Right ventricle myocardium inferior (tissue), 1 donor: ENCODE data around the gene CTBP2. TPM values are rescaled to one million over a fixed set of nuclear protein-coding genes. Genes with fewer than 3 reads are reported as not detected.

Experiments used
- ATAC-seq: fragments of 200-7000 bp; cut with Tn5 transposase; one replicate; pipeline ENCODE4 v1.9.1; 2020; ENCODE audit warnings: mild to moderate bottlenecking, moderate library complexity
- DNase-seq: peaks from one replicate; pipeline ENCODE4 v3.0.0; 2021; ENCODE audit errors: missing footprints
- intact Hi-C: fragments of 100-400 bp; cut with DNase I; formaldehyde crosslinking; loops from one replicate; pipeline ENCODE4 v1.11.0; 2022
- total RNA-seq: library from RNA; stranded (reverse); fragmentation: NEBNext Ultra II Directional; extraction: Animal tissue kit (Norgen Biotek cat#: 25700); gene quantifications from one replicate; pipeline ENCODE4 v1.2.1, GENCODE V29; 2021
- donor health status: DM: no; HTN: yes; CAD: no; lungs with severe emphysema.

The CTBP2 gene
- total RNA-seq, 1 donor from 2014 or later: 31.3 TPM

DNA sequence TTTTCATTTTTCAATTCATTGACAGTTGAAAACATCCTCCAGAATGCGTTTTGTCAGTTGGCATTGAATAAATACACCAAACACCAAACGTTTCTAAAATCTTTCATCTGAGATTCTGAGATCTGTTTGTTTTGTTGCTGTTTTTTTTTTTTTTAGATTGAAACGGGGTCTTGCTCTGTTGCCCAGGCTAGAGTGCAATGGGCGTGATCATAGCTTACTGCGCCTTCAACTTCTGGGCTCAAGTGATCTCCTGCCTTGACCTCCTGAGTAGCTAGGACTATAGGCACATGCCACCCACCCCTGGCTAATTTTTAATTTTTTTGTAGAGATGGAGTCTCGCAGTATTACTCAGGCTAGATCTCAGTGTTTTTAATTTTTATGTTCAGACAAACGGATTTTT lies 187.7 kb downstream of the CTBP2 start:
- DNase-seq (no peak), ATAC-seq (no peak)
- intact Hi-C loops: no loop called here

DNA sequence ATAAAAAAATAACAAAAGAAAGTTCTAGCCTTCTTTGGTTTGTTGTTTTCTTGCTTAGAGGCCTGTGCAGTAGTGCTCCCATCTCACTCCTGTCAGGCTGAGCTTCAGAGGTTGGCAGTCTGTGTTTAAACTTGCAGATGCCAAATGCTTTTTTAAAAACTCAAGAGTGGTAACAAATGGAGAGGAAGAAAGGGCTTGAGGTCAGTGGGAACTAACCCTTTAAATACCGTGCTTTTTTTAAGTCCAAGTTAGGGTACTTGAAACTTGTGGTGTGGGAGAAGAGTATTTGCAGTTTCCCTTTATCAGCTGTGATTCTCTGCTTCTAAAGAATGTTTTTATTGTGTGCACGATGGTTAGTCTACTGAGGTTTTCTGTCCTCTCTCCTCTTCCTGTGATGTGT lies 189.1 kb downstream of the CTBP2 start:
- no peak for DNase-seq
- intact Hi-C loops: no loop called here
- peak; percentile 38 for ATAC-seq

DNA sequence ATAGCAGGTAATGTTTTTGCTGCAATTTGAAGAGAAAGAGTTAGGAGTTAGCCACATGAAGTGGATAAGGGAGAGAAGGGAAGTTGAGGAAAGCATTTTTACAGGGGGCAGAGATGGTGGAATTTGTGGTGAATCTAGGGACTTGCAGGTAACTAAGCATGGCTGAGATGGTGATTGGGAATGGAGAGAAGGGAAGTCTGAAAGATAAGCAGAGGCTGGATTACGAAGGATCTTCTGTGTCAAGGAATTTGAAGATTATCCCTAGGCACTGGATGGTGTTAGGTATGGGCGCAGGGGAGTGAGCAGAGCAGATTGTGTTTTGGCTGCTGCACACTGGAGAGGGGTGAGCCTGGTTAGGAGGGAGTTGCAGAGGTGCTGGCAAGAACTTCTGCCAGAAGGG lies 193.1 kb downstream of the CTBP2 start:
- ATAC-seq (no peak), DNase-seq (no peak)
- intact Hi-C loops: loop anchor here (5.0 kb wide), 1 partner anchor 50 kb away; no protein-coding TSS in a partner anchor

DNA sequence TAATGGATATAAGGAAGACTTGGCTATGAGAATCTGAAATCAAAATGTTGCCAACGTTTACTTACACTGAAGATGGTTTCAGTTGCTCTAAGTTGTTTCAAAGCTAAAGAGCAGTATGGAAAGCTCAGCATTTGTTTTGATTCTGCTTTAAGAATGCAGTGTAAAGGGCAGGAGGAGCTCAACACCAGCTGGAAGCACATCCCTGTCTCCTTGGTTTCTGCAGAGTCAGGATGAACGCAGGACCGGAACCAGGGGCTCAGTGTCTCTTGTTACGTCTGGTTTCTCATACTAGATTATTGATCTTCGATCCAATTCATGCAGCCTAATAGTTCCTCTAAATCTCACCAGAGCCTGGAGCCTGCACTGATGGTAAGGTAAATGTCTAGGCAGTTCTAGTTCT lies 194.4 kb downstream of the CTBP2 start:
- ATAC-seq: no peak
- no peak for DNase-seq

GRCh38 chr10:124963866-124964720 lies 196.3 kb downstream of the CTBP2 start:
- ATAC-seq (no peak), DNase-seq (no peak)
- intact Hi-C loops: no loop called here

More for the DNA sequence above, 194.4 kb downstream of the CTBP2 start:
- intact Hi-C loops: loop anchor here (5.0 kb wide), 1 partner anchor 49 kb away; no protein-coding TSS in a partner anchor

DNA sequence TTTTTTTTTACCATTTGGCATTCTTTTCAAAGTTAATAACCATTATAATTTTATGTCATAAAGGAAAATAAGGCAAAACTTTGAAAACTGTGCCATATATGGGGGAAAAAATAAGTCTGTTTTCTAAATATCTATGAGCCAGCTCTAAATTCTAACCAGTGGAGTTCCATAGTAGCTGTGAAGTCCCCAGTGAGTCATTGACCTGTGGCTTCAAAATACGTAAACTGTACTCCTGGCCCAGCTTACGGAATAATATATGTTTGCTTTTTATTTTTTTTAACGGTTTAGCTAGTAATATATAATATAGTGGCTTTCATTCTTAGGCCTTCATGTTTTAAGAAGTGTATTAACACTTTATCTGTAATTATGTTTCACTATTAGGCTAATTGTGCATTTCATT lies 197.9 kb downstream of the CTBP2 start:
- ATAC-seq (no peak), DNase-seq (no peak)
- intact Hi-C loops: no loop called here

DNA sequence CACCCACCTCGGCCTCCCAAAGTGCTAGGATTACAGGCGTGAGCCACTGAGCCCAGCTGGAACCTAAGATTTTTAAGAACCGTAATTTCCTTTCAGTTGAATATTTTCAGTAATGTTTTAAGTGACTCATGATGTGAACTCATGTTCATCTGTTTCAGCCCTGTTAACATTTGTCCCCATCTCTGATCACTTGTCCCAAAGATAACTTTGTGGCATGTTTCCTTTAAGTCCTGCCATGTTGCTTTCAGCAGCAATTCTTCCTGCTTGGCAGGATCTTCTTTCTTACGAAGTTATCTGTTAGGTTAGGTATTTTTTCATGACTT lies 199.2 kb downstream of the CTBP2 start:
- DNase-seq (no peak), ATAC-seq (no peak)
- intact Hi-C loops: no loop called here

DNA sequence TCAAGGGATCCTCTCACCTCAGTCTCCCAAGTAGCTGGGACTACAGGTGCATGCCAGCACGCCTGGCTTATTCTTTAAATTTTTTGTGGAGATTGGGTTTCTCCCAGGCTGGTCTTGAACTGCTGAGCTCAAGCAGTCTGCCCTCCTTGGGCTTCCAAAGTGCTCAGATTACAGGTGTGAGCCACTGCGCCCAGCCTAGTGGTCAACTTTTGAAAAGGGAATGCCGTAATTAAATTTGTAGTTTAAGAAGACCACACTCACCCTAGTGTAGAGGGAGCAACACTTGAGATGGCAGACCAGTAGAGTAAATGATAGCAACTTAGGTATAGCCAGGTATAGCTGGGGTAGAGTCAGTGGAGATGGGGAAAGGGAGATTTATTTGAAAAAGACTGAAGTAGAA lies 200.8 kb downstream of the CTBP2 start:
- DNase-seq (no peak), ATAC-seq (no peak)
- intact Hi-C loops: no loop called here

GRCh38 chr10:124957404-124957947 lies 202.9 kb downstream of the CTBP2 start:
- intact Hi-C loops: no loop called here
- DNase-seq: no peak
- no peak for ATAC-seq

GRCh38 chr10:124956764-124957163 lies 203.6 kb downstream of the CTBP2 start:
- DNase-seq: no peak
- intact Hi-C loops: no loop called here
- no peak for ATAC-seq

DNA sequence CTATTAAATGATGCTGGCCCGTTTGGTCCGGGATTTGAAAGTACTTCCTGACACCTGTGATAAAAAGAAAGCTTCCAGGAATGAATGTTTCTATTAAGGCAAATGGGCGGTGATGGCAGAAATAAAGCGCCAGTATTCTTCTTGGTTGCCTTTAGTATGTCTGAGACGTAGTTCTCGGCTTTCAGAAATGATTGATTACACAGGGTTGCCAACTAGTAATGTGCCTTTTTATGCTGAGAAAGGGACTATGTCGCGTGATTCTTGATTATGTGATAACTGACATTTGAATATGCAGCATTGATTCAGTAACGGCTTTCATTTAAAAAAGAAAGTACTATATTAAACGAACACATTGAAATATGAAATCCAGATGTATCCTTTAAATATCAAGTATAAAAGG lies 204.5 kb downstream of the CTBP2 start:
- ATAC-seq (no peak), DNase-seq (no peak)
- intact Hi-C loops: no loop called here

DNA sequence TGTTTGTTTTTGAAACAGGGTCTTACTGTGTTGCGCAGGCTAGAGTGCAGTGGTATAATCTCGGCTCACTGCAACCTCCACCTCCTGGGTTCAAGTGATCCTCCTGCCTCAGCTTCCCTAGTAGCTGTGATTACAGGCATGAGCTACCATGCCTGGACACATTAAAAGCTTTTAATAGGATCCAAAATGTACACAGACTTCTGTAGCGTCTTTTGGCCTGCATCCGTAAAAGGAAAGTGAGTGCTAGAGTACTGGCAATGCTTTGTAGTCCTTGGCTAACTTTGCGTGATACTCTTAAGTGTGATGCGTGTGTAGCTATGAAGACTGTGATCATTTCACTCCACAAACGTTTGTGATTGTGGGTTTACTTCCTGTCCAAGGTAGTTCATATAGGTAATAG lies 205.1 kb downstream of the CTBP2 start:
- ATAC-seq (no peak), DNase-seq (no peak)
- intact Hi-C loops: no loop called here

DNA sequence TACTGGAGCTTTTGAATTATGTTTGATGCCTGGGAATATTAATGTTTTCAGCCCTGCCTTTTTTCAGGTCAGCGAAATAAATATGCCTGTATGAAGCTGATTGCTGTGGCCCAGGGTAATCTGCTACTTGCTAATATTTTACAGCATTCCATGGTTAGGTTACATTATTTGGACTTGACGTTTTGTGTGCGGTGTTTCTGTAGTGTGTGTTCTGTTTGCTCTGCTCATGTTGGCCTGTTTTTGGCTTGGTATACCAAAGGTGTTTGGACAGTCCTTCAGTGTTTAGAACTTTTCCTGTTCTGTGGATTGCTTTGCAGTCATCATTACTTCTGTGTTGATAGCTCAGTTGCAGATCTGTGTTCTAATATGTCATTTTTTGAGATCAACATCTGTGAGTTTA lies 206.9 kb downstream of the CTBP2 start:
- no peak for DNase-seq
- no peak for ATAC-seq
- intact Hi-C loops: no loop called here

DNA sequence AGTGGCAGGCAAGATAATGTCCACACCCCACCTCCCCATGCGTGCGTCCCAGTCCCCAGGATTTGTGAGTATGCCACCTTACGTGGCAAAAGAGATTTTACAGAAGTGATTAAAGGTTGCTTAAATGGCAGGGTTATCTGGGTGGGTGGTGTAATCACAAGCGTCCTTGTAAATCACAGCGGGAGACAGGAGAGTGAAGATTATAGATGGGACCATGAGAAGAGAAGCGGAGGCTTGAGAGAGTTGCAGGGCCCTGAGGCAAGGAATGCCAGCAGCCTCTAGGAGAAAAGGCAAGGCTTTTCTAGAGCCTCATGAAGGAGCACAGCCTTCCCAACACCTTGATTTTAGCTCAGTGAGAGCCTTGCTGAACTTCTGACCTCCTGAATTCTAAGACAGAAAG lies 208.2 kb downstream of the CTBP2 start:
- intact Hi-C loops: no loop called here

DNA sequence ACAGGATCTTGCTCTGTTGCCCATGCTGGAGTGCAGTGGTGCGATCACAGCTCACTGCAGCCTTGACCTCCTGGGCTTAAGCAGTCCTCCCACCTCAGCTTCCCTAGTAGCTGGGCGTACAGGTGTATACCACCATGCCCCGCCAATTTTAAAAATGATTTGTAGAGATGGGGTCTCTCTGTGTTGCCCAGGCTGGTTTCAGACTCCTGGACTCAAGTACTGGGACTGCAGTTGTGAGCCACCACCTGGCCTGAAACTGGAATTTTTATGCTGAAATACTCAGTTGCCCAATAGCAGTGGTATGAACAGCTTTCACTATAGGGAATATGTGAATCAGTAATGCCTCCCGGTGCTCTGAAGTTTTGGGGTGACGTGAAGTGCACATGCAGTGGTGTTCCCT lies 210.8 kb downstream of the CTBP2 start:
- DNase-seq: no peak
- ATAC-seq: no peak
- intact Hi-C loops: no loop called here

More for the DNA sequence above, 208.2 kb downstream of the CTBP2 start:
- ATAC-seq: no peak
- DNase-seq: no peak

- intact Hi-C loops: no loop called here
- ATAC-seq (peak; percentile 25), DNase-seq (no peak)
Measured at GRCh38 chr10:124946945-124947344, 213.4 kb downstream of the CTBP2 start.

- no peak for ATAC-seq
- intact Hi-C loops: no loop called here
- DNase-seq: no peak
Measured at GRCh38 chr10:124944982-124945381, 215.4 kb downstream of the CTBP2 start.

DNA sequence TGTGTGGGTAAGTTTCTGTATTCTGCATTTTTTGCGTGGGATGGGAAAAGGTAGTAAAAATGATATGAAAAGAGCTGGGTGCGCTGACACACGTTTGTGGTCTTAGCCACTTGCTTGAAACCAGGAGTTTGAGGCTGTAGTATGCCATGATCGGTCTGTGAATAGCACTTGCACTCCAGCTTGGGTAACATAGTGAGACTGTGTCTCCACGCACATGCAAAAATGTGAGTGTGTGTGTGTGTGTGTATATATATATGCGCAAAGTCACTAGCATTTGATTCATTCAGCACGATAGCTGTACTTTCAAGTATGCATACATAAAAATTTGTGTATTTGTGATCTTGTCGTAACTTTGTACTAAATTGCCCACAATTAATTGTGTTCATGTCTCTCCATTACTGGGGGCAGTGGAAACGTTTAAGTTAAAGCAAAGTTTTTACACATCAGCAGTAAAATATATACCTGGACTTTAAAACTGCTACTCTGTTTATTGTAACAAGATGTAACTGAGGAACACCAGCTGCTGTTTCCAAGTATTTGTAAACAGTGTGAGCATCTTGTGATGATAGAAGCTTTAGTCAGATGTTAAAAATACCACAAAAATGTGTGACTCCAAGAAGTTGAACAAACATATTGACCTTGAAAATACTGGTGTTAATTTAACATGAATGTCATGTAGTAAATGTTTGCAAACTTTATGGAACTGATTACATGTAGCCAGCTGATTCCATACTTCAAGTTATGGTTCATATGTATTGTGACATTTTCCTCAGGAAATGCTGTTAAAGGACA lies 216.9 kb downstream of the CTBP2 start:
- peak; percentile 43 for ATAC-seq
- no peak for DNase-seq
- intact Hi-C loops: loop anchor here (2.0 kb wide), 1 partner anchor 25 kb away; no protein-coding TSS in a partner anchor

DNA sequence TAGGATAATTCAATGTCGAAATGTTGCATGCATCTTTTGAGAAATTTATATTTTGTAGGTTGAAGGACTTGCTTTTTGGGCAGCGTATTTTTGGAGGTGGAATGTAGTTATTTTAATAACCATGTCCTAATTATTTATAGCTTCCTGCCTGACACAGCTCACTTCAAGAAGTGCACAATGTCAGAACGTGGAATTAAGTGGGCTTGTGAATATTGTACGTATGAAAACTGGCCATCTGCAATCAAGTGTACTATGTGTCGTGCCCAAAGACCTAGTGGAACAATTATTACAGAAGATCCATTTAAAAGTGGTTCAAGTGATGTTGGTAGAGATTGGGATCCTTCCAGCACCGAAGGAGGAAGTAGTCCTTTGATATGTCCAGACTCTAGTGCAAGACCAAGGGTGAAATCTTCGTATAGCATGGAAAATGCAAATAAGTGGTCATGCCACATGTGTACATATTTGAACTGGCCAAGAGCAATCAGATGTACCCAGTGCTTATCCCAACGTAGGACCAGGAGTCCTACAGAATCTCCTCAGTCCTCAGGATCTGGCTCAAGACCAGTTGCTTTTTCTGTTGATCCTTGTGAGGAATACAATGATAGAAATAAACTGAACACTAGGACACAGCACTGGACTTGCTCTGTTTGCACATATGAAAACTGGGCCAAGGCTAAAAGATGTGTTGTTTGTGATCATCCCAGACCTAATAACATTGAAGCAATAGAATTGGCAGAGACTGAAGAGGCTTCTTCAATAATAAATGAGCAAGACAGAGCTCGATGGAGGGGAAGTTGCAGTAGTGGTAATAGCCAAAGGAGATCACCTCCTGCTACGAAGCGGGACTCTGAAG lies 217.8 kb downstream of the CTBP2 start:
- intact Hi-C loops: loop anchor here (2.0 kb wide), 1 partner anchor 24 kb away; no protein-coding TSS in a partner anchor
- ATAC-seq: peak; percentile 37
- no peak for DNase-seq
